Stimulated activated CD4-positive, alpha-beta T cell treated with anti-CD3 and anti-CD28 coated beads, Interleukin-1b, Interleukin-23, amount 100 ng/mL, for 48 hours (primary cell): Measurements from ENCODE around the gene BMP8A.

ENCODE experiments used
- DNase-seq: peaks from one replicate; pipeline ENCODE4 v3.0.0-alpha.2; 2020

Gene BMP8A

GRCh38 chr1:39528082-39528481 is 36.6 kb downstream of the BMP8A start:
- DNase-seq = no peak

- no peak for DNase-seq
These were observed 38.6 kb downstream of the BMP8A start for GRCh38 chr1:39529901-39530535.

- no peak for DNase-seq
These were observed 40.1 kb downstream of the BMP8A start for GRCh38 chr1:39531526-39531925.

- DNase-seq = no peak
These were observed 42.0 kb downstream of the BMP8A start for GRCh38 chr1:39533442-39533841.

GRCh38 chr1:39538531-39539251 is 47.3 kb downstream of the BMP8A start:
- DNase-seq = no peak

GRCh38 chr1:39539252-39539790 is 47.9 kb downstream of the BMP8A start:
- DNase-seq = peak; percentile 30

GRCh38 chr1:39540504-39541031 is 49.1 kb downstream of the BMP8A start:
- no peak for DNase-seq

- no peak for DNase-seq
These were observed 51.5 kb downstream of the BMP8A start for GRCh38 chr1:39542924-39543323.

GRCh38 chr1:39544327-39544726 is 52.9 kb downstream of the BMP8A start:
- no peak for DNase-seq

- no peak for DNase-seq
These were observed 54.1 kb downstream of the BMP8A start for GRCh38 chr1:39545531-39545930.

GRCh38 chr1:39554277-39554676 is 62.8 kb downstream of the BMP8A start:
- no peak for DNase-seq

- no peak for DNase-seq
These were observed 69.8 kb downstream of the BMP8A start for GRCh38 chr1:39561279-39561678.

GRCh38 chr1:39562886-39563285 is 71.5 kb downstream of the BMP8A start:
- no peak for DNase-seq

- DNase-seq = no peak
These were observed 72.2 kb downstream of the BMP8A start for GRCh38 chr1:39563669-39564068.

GRCh38 chr1:39564340-39564739 is 72.9 kb downstream of the BMP8A start:
- no peak for DNase-seq

- DNase-seq = no peak
These were observed 73.5 kb downstream of the BMP8A start for GRCh38 chr1:39564941-39565340.

- no peak for DNase-seq
These were observed 75.2 kb downstream of the BMP8A start for GRCh38 chr1:39566441-39567137.

GRCh38 chr1:39567302-39567701 is 75.9 kb downstream of the BMP8A start:
- DNase-seq = no peak

GRCh38 chr1:39568208-39568607 is 76.8 kb downstream of the BMP8A start:
- no peak for DNase-seq

GRCh38 chr1:39569034-39569433 is 77.6 kb downstream of the BMP8A start:
- no peak for DNase-seq

- DNase-seq = no peak
These were observed 79.2 kb downstream of the BMP8A start for GRCh38 chr1:39570477-39571177.

GRCh38 chr1:39571178-39571483 is 79.7 kb downstream of the BMP8A start:
- no peak for DNase-seq
